GM06990 (cell line): ENCODE data around the gene PEBP1.

Source experiments
- DNase-seq: peaks from one replicate; pipeline ENCODE4 v3.0.0-alpha.2; 2011; ENCODE audit not compliant: insufficient read length; ENCODE audit errors: extremely low read depth
- H3K27me3 ChIP-seq: replicated peaks from 2 replicates; pipeline ENCODE4 v1.6.0; 2011; ENCODE audit warnings: low read length; ENCODE audit not compliant: control insufficient read depth, insufficient read depth
- H3K36me3 ChIP-seq: 2 replicates; pipeline ENCODE4 v1.5.1; 2011; ENCODE audit warnings: low read length; ENCODE audit not compliant: control insufficient read depth, insufficient read depth
- H3K4me3 ChIP-seq: replicated peaks from 2 replicates; pipeline ENCODE4 v1.5.1; 2011; ENCODE audit warnings: low read depth, mild to moderate bottlenecking, control low read depth, low read length
- TF ChIP-seq, protein P1 (sequence below): IDR thresholded peaks from 2 replicates; pipeline ENCODE4 v1.5.1; 2011; ENCODE audit warnings: low read length, control low read depth, mild to moderate bottlenecking, inconsistent platforms; ENCODE audit not compliant: insufficient read depth, poor library complexity, severe bottlenecking

PEBP1 gene

DNA sequence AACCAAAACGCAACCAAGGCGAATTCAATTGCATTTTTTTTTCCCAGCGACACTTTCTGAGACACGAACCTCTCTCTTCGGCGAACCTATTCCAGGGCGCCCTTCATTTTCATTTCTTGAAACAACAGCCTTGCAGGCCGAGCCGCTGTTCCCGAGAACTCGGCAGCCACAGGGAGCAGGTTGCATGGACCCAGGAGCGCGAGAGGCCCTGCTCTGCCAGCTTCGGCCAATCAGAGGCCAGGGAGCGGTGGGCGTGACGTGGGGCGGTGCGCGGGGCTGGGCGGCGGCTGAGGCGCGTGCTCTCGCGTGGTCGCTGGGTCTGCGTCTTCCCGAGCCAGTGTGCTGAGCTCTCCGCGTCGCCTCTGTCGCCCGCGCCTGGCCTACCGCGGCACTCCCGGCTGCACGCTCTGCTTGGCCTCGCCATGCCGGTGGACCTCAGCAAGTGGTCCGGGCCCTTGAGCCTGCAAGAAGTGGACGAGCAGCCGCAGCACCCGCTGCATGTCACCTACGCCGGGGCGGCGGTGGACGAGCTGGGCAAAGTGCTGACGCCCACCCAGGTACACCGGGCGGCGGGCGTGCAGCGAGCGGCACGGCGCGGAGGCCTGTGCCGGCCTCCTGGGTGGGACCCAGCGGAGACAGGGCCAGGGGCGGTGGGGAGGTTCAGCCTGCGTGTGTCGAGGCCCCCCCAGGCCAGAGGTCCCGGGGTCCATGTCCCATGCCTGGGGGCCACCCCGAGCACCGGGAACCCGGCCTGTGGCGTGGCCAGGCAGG is at the start of gene PEBP1:
PEBP1 (plus strand) TSS at position 337 of the 771 bp plus-strand sequence; CDS start at position 423, 86 bp downstream.
- Histone ChIP-seq H3K4me3 (peak within 1 kb of the TSS; percentile 95), H3K36me3 (peaks cover 8% of the 10 kb centered on the region), H3K27me3 (no peaks in the 10 kb centered on the region)
- peak; percentile 97 for DNase-seq
- TF ChIP-seq, protein P1, sequence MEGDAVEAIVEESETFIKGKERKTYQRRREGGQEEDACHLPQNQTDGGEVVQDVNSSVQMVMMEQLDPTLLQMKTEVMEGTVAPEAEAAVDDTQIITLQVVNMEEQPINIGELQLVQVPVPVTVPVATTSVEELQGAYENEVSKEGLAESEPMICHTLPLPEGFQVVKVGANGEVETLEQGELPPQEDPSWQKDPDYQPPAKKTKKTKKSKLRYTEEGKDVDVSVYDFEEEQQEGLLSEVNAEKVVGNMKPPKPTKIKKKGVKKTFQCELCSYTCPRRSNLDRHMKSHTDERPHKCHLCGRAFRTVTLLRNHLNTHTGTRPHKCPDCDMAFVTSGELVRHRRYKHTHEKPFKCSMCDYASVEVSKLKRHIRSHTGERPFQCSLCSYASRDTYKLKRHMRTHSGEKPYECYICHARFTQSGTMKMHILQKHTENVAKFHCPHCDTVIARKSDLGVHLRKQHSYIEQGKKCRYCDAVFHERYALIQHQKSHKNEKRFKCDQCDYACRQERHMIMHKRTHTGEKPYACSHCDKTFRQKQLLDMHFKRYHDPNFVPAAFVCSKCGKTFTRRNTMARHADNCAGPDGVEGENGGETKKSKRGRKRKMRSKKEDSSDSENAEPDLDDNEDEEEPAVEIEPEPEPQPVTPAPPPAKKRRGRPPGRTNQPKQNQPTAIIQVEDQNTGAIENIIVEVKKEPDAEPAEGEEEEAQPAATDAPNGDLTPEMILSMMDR: peak; percentile 2

DNA sequence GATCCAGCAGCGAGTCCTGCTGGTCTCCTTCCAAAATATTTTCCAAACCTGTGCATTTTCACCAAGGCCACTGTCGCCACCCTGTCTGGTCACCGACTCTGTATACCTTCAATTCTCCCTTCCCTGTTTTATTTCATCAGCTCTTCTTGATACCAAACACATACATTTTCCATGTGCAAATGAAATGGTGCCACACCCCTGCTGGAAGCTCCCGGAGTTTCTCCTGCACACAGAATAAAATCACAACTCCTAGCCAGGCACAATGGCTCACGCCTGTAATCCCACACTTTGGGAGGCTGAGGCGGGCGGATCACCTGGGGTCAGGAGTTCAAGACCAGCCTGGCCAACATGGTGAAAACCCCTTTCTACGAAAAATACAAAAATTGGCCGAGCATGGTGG is 46.1 kb upstream of the PEBP1 start:
- H3K27me3 ChIP-seq: no peaks in the 10 kb centered on the region
- no peaks in the 10 kb centered on the region for H3K36me3 ChIP-seq
- TF ChIP-seq, protein P1: no peak
- no peak overlapping the region for H3K4me3 ChIP-seq
- DNase-seq: no peak

DNA sequence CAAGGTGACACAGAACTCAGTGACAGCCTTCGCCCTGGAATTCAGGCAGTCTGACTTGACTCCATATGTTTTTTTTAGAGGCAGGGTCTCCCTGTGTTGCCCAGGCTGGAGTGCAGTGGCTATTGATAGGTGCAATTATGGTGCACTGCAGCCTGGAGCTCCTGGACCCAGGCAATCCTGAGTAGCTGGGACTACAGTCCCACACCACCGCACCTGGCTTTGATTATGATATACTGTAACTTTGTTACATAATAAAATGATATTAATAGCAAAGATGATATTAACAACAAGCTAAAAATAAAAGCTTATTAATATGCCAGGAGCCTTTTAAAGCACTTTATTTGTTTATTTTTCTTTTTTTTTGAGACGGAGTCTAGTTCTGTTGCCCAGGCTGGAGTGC is 41.9 kb upstream of the PEBP1 start:
- no peaks in the 10 kb centered on the region for H3K36me3 ChIP-seq

DNA sequence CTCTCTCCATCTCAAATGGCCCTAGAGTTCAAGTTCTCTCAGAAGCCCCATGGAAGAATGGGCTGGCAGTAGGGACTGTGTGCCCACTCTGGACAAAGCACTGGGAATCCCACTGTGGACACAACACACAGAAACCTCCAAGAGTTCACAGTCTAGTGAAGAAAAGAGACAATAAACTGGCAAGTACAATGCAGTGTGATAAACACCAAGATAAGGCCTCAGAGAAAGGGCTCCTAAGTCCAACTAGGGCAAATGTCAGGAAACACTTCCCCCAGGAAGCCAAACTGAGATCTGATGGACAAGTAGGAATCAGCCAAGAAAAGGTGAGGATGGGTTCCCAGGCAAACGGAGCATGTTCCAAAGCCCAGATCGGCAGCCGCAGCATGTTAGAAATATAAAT is 37.5 kb upstream of the PEBP1 start:
- TF ChIP-seq, protein P1: no peak
- no peaks in the 10 kb centered on the region for H3K36me3 ChIP-seq
- DNase-seq: no peak
- no peaks in the 10 kb centered on the region for H3K27me3 ChIP-seq
- no peak overlapping the region for H3K4me3 ChIP-seq

More for the DNA sequence above, 41.9 kb upstream of the PEBP1 start:
- TF ChIP-seq, protein P1: no peak
- H3K4me3 ChIP-seq: no peak overlapping the region
- no peaks in the 10 kb centered on the region for H3K27me3 ChIP-seq
- DNase-seq: no peak

DNA sequence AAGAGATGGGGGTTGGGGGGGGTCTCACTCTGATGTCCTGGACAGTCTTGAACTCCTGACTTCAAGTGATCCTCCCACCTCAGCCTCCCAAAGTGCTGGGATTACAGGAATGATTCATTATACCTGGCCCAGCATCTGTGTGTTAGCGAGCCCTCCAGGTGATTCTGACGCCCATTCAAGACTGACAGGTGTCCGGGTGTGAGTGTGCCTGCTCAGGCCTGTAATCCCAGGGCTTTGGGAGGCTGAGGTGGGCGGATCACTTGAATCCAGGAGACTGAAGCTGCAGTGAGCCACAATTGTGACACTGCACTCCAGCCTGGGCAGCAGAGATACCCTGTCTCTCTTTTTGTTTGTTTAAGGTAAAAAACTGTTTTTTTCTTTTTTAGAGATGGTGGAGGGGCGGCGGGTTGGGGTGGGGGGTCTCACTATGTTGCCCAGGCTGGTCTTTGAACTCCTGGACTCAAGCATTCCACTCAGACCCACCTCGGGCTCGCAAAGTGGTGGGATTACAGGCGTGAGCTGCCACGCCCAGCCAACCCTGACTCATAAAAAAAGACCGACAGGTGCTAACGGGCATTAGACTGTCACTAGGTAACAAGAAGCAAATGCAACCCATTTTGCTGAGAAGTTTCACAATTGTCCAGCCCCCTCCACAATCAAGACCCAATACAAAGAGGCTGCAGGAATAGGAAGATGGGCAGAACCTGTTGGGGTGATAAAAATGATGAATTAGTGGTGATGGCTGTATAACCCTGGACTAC is 36.8 kb upstream of the PEBP1 start:
- no peak for DNase-seq
- Histone ChIP-seq H3K27me3 (no peaks in the 10 kb centered on the region), H3K4me3 (no peak overlapping the region), H3K36me3 (no peaks in the 10 kb centered on the region)
- TF ChIP-seq, protein P1: no peak
